SK-N-SH treated with all-trans-retinoic acid at 6 μM for 48 hours (cell line): ENCODE results near the gene CPVL.

Experiments used
- ATAC-seq: fragments of 200-7000 bp; cut with Tn5 transposase; 3 replicates; pipeline ENCODE4 v1.9.1; 2020; ENCODE audit warnings: mild to moderate bottlenecking, moderate library complexity
- ARNTL ChIP-seq: fragments of 450-650 bp; formaldehyde crosslinking; IDR thresholded peaks from 2 replicates; pipeline ENCODE4 v1.5.0; 2020; ENCODE audit warnings: low read depth, mild to moderate bottlenecking, moderate library complexity, borderline replicate concordance
- BACH2 ChIP-seq: fragments of 250-450 bp; sonication (Bioruptor Pico); IDR thresholded peaks from 2 replicates; pipeline ENCODE4 v1.9.0; 2021; ENCODE audit warnings: mild to moderate bottlenecking, borderline replicate concordance
- CREB5 ChIP-seq: fragments of 250-450 bp; sonication (Bioruptor Pico); IDR thresholded peaks from 2 replicates; pipeline ENCODE4 v1.5.1; 2020; ENCODE audit warnings: low read depth, mild to moderate bottlenecking, moderate library complexity
- CSDC2 ChIP-seq: fragments of 250-450 bp; sonication (Bioruptor Pico); IDR thresholded peaks from 2 replicates; pipeline ENCODE4 v1.5.0; 2020; ENCODE audit warnings: mild to moderate bottlenecking, moderate library complexity
- CSRNP3 ChIP-seq: fragments of 250-450 bp; sonication (Bioruptor Pico); IDR thresholded peaks from 2 replicates; pipeline ENCODE4 v1.5.1; 2021; ENCODE audit warnings: mild to moderate bottlenecking, moderate library complexity
- ESRRG ChIP-seq: fragments of 250-450 bp; sonication (Bioruptor Pico); IDR thresholded peaks from 2 replicates; pipeline ENCODE4 v1.6.1; 2021; ENCODE audit warnings: mild to moderate bottlenecking
- OSR1 ChIP-seq: fragments of 250-450 bp; sonication (Bioruptor Pico); IDR thresholded peaks from 2 replicates; pipeline ENCODE4 v1.8.0; 2022; ENCODE audit warnings: moderate library complexity, mild to moderate bottlenecking, inconsistent platforms
- PATZ1 ChIP-seq: fragments of 250-450 bp; sonication (Bioruptor Pico); IDR thresholded peaks from 2 replicates; pipeline ENCODE4 v1.8.0; 2020; ENCODE audit warnings: mild to moderate bottlenecking, moderate library complexity, borderline replicate concordance
- POU6F1 ChIP-seq: fragments of 250-450 bp; sonication (Bioruptor Pico); IDR thresholded peaks from 2 replicates; pipeline ENCODE4 v1.8.0; 2021; ENCODE audit warnings: low read depth, mild to moderate bottlenecking, moderate library complexity, borderline replicate concordance
- RARB ChIP-seq: fragments of 250-450 bp; sonication (Bioruptor Pico); IDR thresholded peaks from 2 replicates; pipeline ENCODE4 v1.8.0; 2021; ENCODE audit warnings: mild to moderate bottlenecking, moderate library complexity
- SNAI2 ChIP-seq: fragments of 250-450 bp; sonication (Bioruptor Pico); IDR thresholded peaks from 2 replicates; pipeline ENCODE4 v1.5.0; 2020; ENCODE audit warnings: mild to moderate bottlenecking, moderate library complexity
- TOX ChIP-seq: fragments of 250-450 bp; sonication (Bioruptor Pico); IDR thresholded peaks from 2 replicates; pipeline ENCODE4 v1.8.0; 2021; ENCODE audit warnings: mild to moderate bottlenecking, moderate library complexity, borderline replicate concordance
- TSHZ2 ChIP-seq: fragments of 250-450 bp; sonication (Bioruptor Pico); IDR thresholded peaks from 2 replicates; pipeline ENCODE4 v1.5.0; 2020; ENCODE audit warnings: mild to moderate bottlenecking, moderate library complexity
- ZC3H10 ChIP-seq: fragments of 250-450 bp; sonication (Bioruptor Pico); IDR thresholded peaks from 2 replicates; pipeline ENCODE4 v1.5.1; 2021; ENCODE audit warnings: mild to moderate bottlenecking, moderate library complexity
- ZFP3 ChIP-seq: fragments of 250-450 bp; sonication (Bioruptor Pico); IDR thresholded peaks from 2 replicates; pipeline ENCODE4 v1.5.0; 2020; ENCODE audit warnings: mild to moderate bottlenecking, moderate library complexity
- ZFP30 ChIP-seq: fragments of 450-650 bp; formaldehyde crosslinking; IDR thresholded peaks from 2 replicates; pipeline ENCODE4 v1.5.0; 2022; ENCODE audit warnings: mild to moderate bottlenecking, moderate library complexity
- ZNF565 ChIP-seq: fragments of 450-650 bp; formaldehyde crosslinking; conservative IDR thresholded peaks from 2 replicates; pipeline ENCODE4 v1.5.0; 2020; ENCODE audit warnings: low read depth, mild to moderate bottlenecking, moderate library complexity
- ZNF70 ChIP-seq: fragments of 450-650 bp; formaldehyde crosslinking; IDR thresholded peaks from 2 replicates; pipeline ENCODE4 v1.5.0; 2020; ENCODE audit warnings: mild to moderate bottlenecking, moderate library complexity
- ZNF8 ChIP-seq: fragments of 450-650 bp; formaldehyde crosslinking; IDR thresholded peaks from 2 replicates; pipeline ENCODE4 v1.5.0; 2020; ENCODE audit warnings: mild to moderate bottlenecking, moderate library complexity

CPVL gene

GRCh38 chr7:29192323-29192722 lies 46.0 kb upstream of the CPVL start:
- TF ChIP-seq SNAI2 (CRISPR knock-in tag) = no peak
- no peak for TF ChIP-seq OSR1 (CRISPR knock-in tag)
- no peak for TF ChIP-seq ZNF70
- no peak for TF ChIP-seq ZFP3 (CRISPR knock-in tag)
- no peak for TF ChIP-seq ZNF565 (CRISPR knock-in tag)
- TF ChIP-seq ESRRG (CRISPR knock-in tag) = no peak
- TF ChIP-seq POU6F1 (CRISPR knock-in tag) = no peak
- TF ChIP-seq ZFP30 (CRISPR knock-in tag) = no peak
- no peak for TF ChIP-seq PATZ1 (CRISPR knock-in tag)
- TF ChIP-seq BACH2 (CRISPR knock-in tag) = no peak
- no peak for TF ChIP-seq CREB5 (CRISPR knock-in tag)
- no peak for TF ChIP-seq ZNF8 (CRISPR knock-in tag)
- no peak for TF ChIP-seq CSDC2 (CRISPR knock-in tag)
- no peak for TF ChIP-seq CSRNP3
- no peak for ATAC-seq

GRCh38 chr7:29190349-29191045 lies 44.2 kb upstream of the CPVL start:
- ATAC-seq = no peak
- no peak for TF ChIP-seq SNAI2 (CRISPR knock-in tag)
- TF ChIP-seq OSR1 (CRISPR knock-in tag) = no peak
- no peak for TF ChIP-seq BACH2 (CRISPR knock-in tag)
- TF ChIP-seq ZNF8 (CRISPR knock-in tag) = no peak
- no peak for TF ChIP-seq RARB (CRISPR knock-in tag)
- no peak for TF ChIP-seq ZFP30 (CRISPR knock-in tag)
- TF ChIP-seq ARNTL = no peak
- no peak for TF ChIP-seq ZNF565 (CRISPR knock-in tag)
- TF ChIP-seq CREB5 (CRISPR knock-in tag) = no peak
- no peak for TF ChIP-seq TSHZ2
- no peak for TF ChIP-seq ESRRG (CRISPR knock-in tag)
- TF ChIP-seq TOX (CRISPR knock-in tag) = no peak
- TF ChIP-seq PATZ1 (CRISPR knock-in tag) = no peak
- no peak for TF ChIP-seq ZC3H10 (CRISPR knock-in tag)
- TF ChIP-seq POU6F1 (CRISPR knock-in tag) = no peak
